Kidney epithelial cell (primary cell): ENCODE measurements around the gene PHACTR3. TPM values are rescaled to one million over a fixed set of nuclear protein-coding genes. Genes with fewer than 3 reads are reported as not detected.

ENCODE experiments used
- DNase-seq: peaks from one replicate; pipeline ENCODE4 v3.0.0-alpha.2; 2010; ENCODE audit warnings: low read depth
- H3K27me3 ChIP-seq: 2 replicates; pipeline ENCODE4 v1.6.0; 2011; ENCODE audit warnings: low read length; ENCODE audit not compliant: control insufficient read depth, insufficient read depth
- H3K36me3 ChIP-seq: 2 replicates; pipeline ENCODE4 v1.5.1; 2011; ENCODE audit warnings: low read length; ENCODE audit not compliant: control insufficient read depth, insufficient read depth
- H3K4me3 ChIP-seq: 2 replicates; pipeline ENCODE4 v1.5.1; 2011; ENCODE audit warnings: low read depth, mild to moderate bottlenecking, control low read depth, low read length
- total RNA-seq: library from RNA; depleted of rRNA; stranded (reverse); fragments of >200 nt; gene quantifications from 2 replicates; pipeline ENCODE4 v1.2.3, GENCODE V29; 2015
- TF ChIP-seq, protein P1 (sequence below): IDR thresholded peaks from 2 replicates; pipeline ENCODE4 v1.5.1; 2011; ENCODE audit warnings: mild to moderate bottlenecking, moderate library complexity, low read length, control low read depth, inconsistent platforms; ENCODE audit not compliant: insufficient read depth, poor library complexity, severe bottlenecking

PHACTR3 gene
- total RNA-seq, 1 donor from 2014 or later: not detected

DNA sequence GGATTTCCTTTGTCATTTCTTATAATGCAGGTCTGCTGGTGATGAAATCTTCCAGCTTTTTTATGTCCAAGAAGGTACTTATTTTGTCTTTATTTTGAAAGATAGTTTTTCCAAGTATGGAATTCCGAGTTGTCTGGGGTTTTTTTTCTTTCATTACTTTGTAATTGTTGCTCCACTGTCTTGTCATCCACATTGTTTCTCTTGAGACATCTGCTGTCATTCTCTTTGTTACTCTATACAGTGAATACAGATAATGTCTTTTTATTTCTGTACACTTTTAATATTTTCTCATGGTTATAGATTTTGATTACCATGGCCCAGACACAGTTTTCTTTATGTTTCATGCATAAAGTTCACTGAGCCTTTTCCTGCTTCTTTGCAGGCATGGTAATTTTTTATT, 196.0 kb downstream of the PHACTR3 start:
- H3K27me3 ChIP-seq: no peaks in the 10 kb centered on the region
- DNase-seq: no peak
- no peaks in the 10 kb centered on the region for H3K36me3 ChIP-seq
- TF ChIP-seq, protein P1, sequence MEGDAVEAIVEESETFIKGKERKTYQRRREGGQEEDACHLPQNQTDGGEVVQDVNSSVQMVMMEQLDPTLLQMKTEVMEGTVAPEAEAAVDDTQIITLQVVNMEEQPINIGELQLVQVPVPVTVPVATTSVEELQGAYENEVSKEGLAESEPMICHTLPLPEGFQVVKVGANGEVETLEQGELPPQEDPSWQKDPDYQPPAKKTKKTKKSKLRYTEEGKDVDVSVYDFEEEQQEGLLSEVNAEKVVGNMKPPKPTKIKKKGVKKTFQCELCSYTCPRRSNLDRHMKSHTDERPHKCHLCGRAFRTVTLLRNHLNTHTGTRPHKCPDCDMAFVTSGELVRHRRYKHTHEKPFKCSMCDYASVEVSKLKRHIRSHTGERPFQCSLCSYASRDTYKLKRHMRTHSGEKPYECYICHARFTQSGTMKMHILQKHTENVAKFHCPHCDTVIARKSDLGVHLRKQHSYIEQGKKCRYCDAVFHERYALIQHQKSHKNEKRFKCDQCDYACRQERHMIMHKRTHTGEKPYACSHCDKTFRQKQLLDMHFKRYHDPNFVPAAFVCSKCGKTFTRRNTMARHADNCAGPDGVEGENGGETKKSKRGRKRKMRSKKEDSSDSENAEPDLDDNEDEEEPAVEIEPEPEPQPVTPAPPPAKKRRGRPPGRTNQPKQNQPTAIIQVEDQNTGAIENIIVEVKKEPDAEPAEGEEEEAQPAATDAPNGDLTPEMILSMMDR: no peak
- H3K4me3 ChIP-seq: no peak overlapping the region

DNA sequence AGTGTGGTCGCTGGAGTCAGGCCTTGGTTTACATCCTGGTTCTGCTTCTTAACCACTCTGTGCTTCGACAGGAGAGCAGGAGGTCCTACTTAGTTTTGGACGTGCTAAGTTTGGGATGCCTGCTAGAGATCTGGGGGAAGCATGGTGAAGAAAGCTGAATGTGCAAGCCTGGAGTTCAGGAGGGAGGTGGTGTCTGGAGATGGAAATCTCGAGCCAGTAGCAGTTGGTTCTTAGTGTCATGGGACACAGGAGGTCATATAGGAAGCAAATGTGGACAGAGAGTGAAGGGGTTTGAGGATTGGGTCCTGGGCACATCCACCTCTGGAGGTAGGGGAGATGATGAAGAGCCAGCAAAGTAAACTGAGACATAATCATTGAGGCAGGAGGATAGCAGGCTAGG, 197.7 kb downstream of the PHACTR3 start:
- TF ChIP-seq, protein P1: no peak
- DNase-seq: no peak
- Histone ChIP-seq H3K36me3 (no peaks in the 10 kb centered on the region), H3K4me3 (no peak overlapping the region), H3K27me3 (no peaks in the 10 kb centered on the region)

DNA sequence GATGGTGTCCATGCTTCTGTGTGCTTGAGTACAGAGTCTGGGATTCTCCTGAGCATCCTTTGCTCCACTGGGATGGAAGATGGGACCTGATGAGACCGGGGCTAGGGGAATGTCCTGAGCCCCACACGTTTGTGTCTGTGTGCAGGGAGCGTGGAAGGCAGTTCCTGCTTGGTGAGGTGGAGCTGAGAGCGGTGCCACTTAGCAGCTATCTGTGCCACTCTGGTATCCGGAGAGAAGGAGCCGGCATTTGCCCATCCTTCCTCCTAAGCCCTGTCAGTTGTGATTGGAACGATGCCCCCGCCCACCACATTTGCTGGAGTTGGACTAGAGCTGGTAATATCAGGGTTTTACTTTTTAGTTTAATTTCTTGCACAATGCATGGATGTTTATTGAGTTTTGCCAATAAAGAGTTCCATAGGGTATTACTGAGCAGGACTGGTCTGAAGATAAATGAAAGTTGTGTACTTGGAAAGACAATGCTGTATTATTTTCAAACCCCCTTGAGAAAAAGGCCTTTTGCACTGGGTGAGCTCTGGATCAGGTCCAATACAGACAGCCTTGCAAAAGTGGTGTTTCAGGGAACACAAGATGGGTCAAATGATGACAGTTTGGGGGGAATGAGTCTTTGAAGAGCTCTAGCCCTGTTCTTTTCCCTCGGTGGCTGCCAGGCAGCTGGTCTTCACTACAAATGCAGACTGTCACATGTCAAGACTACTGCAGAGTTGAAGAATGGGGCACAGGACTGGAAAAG, 198.3 kb downstream of the PHACTR3 start:
- TF ChIP-seq, protein P1: no peak
- H3K4me3 ChIP-seq: no peak overlapping the region
- no peaks in the 10 kb centered on the region for H3K36me3 ChIP-seq
- H3K27me3 ChIP-seq: no peaks in the 10 kb centered on the region
- DNase-seq: no peak

DNA sequence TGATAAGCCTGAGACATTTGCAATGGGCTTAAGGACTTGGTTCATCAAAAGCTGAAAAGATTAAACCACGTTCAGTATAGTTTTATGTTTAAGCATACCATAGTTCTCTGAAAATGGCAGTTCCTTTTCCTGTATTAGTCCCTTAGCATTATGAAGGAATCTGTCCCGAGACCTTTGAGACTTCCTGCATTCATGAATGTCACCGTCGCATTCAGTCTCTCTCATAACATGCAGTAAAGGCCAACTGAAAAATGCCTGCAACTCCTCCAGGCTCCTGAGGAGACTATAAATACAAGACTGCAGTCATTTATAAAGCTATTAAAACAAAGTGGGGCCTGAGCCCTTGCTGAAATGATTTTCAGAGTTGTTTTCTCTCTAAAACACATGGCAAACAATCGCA, 200.0 kb downstream of the PHACTR3 start:
- TF ChIP-seq, protein P1: no peak

DNA sequence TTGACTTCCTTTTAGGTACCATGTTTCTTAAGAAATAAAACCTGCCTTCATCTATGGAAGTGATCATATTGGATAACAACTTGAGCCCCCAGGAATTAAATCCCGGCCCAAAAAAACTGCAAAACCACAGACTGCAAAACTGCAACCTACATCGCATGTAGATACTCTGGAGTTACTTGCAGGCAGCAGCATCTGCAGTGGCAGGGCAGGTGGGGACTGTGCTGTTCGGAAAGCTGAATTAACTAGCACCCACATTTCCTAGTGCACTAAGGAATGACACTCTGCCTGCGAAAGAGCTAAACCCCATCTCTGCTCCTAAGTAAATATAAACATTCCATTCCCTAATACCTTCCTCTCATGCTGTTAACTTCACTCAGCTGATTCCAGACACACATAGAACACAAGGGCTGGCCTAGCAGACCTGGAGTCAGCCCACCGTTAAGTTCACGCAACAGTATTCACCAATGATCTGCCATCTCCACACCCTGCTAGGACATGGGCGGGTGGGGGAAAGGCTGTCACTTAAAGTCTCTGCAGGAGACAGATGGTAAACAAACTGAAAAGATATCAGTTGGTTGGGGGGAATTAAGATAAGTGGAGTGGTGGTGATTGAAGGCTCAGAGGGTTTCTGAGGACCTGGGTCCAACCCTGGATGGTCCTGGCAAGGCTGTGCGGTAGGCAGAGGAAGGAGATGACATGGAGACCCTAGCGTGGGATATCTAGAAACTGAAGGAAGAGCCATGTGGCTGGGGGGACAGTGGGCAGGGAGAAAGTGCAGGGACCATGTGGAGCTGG, 200.7 kb downstream of the PHACTR3 start:
- TF ChIP-seq, protein P1: no peak
- Histone ChIP-seq H3K4me3 (no peak overlapping the region), H3K27me3 (no peaks in the 10 kb centered on the region), H3K36me3 (no peaks in the 10 kb centered on the region)
- DNase-seq: no peak

More for the DNA sequence above, 200.0 kb downstream of the PHACTR3 start:
- Histone ChIP-seq H3K4me3 (no peak overlapping the region), H3K27me3 (no peaks in the 10 kb centered on the region), H3K36me3 (no peaks in the 10 kb centered on the region)
- DNase-seq: no peak
